ENCODE results near the gene FASTKD3.

GRCh38 chr5:7881091-7881490, 12.3 kb upstream of the FASTKD3 start:
- TF ChIP-seq MXI1 (conservative IDR thresholded peaks at IDR 0.05; ENCODE audit: poor library complexity, severe bottlenecking) = no peak
- TF ChIP-seq, protein P1, sequence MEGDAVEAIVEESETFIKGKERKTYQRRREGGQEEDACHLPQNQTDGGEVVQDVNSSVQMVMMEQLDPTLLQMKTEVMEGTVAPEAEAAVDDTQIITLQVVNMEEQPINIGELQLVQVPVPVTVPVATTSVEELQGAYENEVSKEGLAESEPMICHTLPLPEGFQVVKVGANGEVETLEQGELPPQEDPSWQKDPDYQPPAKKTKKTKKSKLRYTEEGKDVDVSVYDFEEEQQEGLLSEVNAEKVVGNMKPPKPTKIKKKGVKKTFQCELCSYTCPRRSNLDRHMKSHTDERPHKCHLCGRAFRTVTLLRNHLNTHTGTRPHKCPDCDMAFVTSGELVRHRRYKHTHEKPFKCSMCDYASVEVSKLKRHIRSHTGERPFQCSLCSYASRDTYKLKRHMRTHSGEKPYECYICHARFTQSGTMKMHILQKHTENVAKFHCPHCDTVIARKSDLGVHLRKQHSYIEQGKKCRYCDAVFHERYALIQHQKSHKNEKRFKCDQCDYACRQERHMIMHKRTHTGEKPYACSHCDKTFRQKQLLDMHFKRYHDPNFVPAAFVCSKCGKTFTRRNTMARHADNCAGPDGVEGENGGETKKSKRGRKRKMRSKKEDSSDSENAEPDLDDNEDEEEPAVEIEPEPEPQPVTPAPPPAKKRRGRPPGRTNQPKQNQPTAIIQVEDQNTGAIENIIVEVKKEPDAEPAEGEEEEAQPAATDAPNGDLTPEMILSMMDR (IDR thresholded peaks at IDR 0.05; ENCODE audit: poor library complexity, severe bottlenecking) = no peak
- TF ChIP-seq EZH2 (IDR thresholded peaks at IDR 0.05; ENCODE audit: borderline replicate concordance, insufficient read depth, low read length, poor library complexity, severe bottlenecking) = no peak
- no peak for TF ChIP-seq EP300 (conservative IDR thresholded peaks at IDR 0.05; ENCODE audit: poor library complexity, severe bottlenecking)
- TF ChIP-seq, protein P2, sequence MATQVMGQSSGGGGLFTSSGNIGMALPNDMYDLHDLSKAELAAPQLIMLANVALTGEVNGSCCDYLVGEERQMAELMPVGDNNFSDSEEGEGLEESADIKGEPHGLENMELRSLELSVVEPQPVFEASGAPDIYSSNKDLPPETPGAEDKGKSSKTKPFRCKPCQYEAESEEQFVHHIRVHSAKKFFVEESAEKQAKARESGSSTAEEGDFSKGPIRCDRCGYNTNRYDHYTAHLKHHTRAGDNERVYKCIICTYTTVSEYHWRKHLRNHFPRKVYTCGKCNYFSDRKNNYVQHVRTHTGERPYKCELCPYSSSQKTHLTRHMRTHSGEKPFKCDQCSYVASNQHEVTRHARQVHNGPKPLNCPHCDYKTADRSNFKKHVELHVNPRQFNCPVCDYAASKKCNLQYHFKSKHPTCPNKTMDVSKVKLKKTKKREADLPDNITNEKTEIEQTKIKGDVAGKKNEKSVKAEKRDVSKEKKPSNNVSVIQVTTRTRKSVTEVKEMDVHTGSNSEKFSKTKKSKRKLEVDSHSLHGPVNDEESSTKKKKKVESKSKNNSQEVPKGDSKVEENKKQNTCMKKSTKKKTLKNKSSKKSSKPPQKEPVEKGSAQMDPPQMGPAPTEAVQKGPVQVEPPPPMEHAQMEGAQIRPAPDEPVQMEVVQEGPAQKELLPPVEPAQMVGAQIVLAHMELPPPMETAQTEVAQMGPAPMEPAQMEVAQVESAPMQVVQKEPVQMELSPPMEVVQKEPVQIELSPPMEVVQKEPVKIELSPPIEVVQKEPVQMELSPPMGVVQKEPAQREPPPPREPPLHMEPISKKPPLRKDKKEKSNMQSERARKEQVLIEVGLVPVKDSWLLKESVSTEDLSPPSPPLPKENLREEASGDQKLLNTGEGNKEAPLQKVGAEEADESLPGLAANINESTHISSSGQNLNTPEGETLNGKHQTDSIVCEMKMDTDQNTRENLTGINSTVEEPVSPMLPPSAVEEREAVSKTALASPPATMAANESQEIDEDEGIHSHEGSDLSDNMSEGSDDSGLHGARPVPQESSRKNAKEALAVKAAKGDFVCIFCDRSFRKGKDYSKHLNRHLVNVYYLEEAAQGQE (IDR thresholded peaks at IDR 0.05; ENCODE audit: borderline replicate concordance) = no peak
- no peak for TF ChIP-seq TAF1 (IDR thresholded peaks at IDR 0.05; ENCODE audit: low read depth)
